SK-N-SH treated with all-trans-retinoic acid at 6 μM for 48 hours (cell line): Measurements from ENCODE around the gene GRIFIN.

Experiments
- PATZ1 ChIP-seq: fragments of 250-450 bp; sonication (Bioruptor Pico); IDR thresholded peaks from 2 replicates; pipeline ENCODE4 v1.8.0; 2020; ENCODE audit warnings: mild to moderate bottlenecking, moderate library complexity, borderline replicate concordance
- PPARA ChIP-seq: fragments of 250-450 bp; sonication (Bioruptor Pico); IDR thresholded peaks from 2 replicates; pipeline ENCODE4 v1.5.0; 2020; ENCODE audit warnings: mild to moderate bottlenecking, borderline replicate concordance

GRCh38 chr7:2450198-2451107 lies 25.7 kb downstream of the GRIFIN start:
- TF ChIP-seq PATZ1 (CRISPR knock-in tag) (no peak), PPARA (no peak)
